SK-N-MC (cell line): ENCODE data around the gene CD3D.
"Not testable (repeated sequence)": the region's sequence is repeated elsewhere in the genome, so short reads cannot be mapped to it uniquely, and the experiment has no call there.

Experiments used
- DNase-seq: peaks from one replicate; pipeline ENCODE4 v3.0.0-alpha.2; 2011; ENCODE audit warnings: low read depth, low spot score
- H3K27ac ChIP-seq: fragments of 200-600 bp; sonication (generic); 2 replicates; pipeline ENCODE4 v1.5.1; 2016; ENCODE audit warnings: mixed run types
- H3K36me3 ChIP-seq: fragments of 200-600 bp; sonication (generic); 2 replicates; pipeline ENCODE4 v1.6.1; 2017; ENCODE audit warnings: antibody characterized with exemption, low read length, mixed read lengths; ENCODE audit not compliant: insufficient read depth
- H3K4me3 ChIP-seq: fragments of 200-600 bp; sonication (generic); 2 replicates; pipeline ENCODE4 v1.5.1; 2016
- H3K9ac ChIP-seq: fragments of 200-600 bp; sonication (generic); 2 replicates; pipeline ENCODE4 v1.8.0; 2017; ENCODE audit warnings: mixed run types, mixed read lengths; ENCODE audit not compliant: insufficient read length
- H3K9me3 ChIP-seq: fragments of 200-600 bp; sonication (generic); 2 replicates; pipeline ENCODE4 v1.6.1; 2017; ENCODE audit warnings: low read depth, mild to moderate bottlenecking, antibody characterized with exemption, low read length, moderate library complexity, mixed read lengths
- EZH2 ChIP-seq: fragments of 200-600 bp; sonication (generic); IDR thresholded peaks from one replicate; pipeline ENCODE4 v1.6.1; 2017; ENCODE audit warnings: antibody characterized with exemption
- FOXP2 ChIP-seq: optimal IDR thresholded peaks from 2 replicates; pipeline ENCODE3; 2011; ENCODE audit warnings: mild to moderate bottlenecking, moderate library complexity; ENCODE audit not compliant: insufficient read depth; ENCODE audit errors: extremely low read length, control extremely low read depth
- POLR2AphosphoS5 ChIP-seq: IDR thresholded peaks from 2 replicates; pipeline ENCODE4 v1.6.1; 2012; ENCODE audit warnings: mild to moderate bottlenecking, low read depth, low read length, borderline replicate concordance

CD3D gene

GRCh38 chr11:118313242-118313641 is 29.3 kb downstream of the CD3D start:
- Histone ChIP-seq H3K9me3 (no peaks in the 10 kb centered on the region), H3K36me3 (no peaks in the 10 kb centered on the region), H3K27ac (no peak overlapping the region), H3K9ac (no peak overlapping the region), H3K4me3 (no peak overlapping the region)
- DNase-seq, result no peak
- TF ChIP-seq EZH2, result no peak
- TF ChIP-seq FOXP2, result no peak
- TF ChIP-seq POLR2AphosphoS5, result no peak

- Histone ChIP-seq H3K9ac (no peak overlapping the region), H3K9me3 (no peaks in the 10 kb centered on the region), H3K4me3 (no peak overlapping the region), H3K36me3 (no peaks in the 10 kb centered on the region), H3K27ac (no peak overlapping the region)
- TF ChIP-seq EZH2, result no peak
- TF ChIP-seq FOXP2, result no peak
- no peak for TF ChIP-seq POLR2AphosphoS5
- no peak for DNase-seq
These were observed 30.2 kb downstream of the CD3D start for GRCh38 chr11:118312328-118312727.

- H3K36me3 ChIP-seq, result no peaks in the 10 kb centered on the region
- H3K4me3 ChIP-seq, result no peak overlapping the region
- DNase-seq, result no peak
- TF ChIP-seq EZH2 (no peak), FOXP2 (no peak), POLR2AphosphoS5 (no peak)
- H3K9me3 ChIP-seq, result no peaks in the 10 kb centered on the region
- H3K9ac ChIP-seq, result no peak overlapping the region
- H3K27ac ChIP-seq, result no peak overlapping the region
These were observed 31.0 kb downstream of the CD3D start for GRCh38 chr11:118311518-118311917.

GRCh38 chr11:118310781-118311485 is 31.6 kb downstream of the CD3D start:
- Histone ChIP-seq H3K36me3 (no peaks in the 10 kb centered on the region), H3K27ac (no peak overlapping the region), H3K9me3 (no peaks in the 10 kb centered on the region), H3K9ac (no peak overlapping the region), H3K4me3 (no peak overlapping the region)
- DNase-seq, result no peak
- TF ChIP-seq EZH2 (no peak), POLR2AphosphoS5 (no peak), FOXP2 (no peak)

GRCh38 chr11:118310271-118310670 is 32.2 kb downstream of the CD3D start:
- no peak overlapping the region for H3K9ac ChIP-seq
- H3K27ac ChIP-seq, result no peak overlapping the region
- no peak overlapping the region for H3K4me3 ChIP-seq
- H3K36me3 ChIP-seq, result no peaks in the 10 kb centered on the region
- TF ChIP-seq POLR2AphosphoS5, result no peak
- no peak for TF ChIP-seq EZH2
- no peak for TF ChIP-seq FOXP2
- H3K9me3 ChIP-seq, result no peaks in the 10 kb centered on the region
- no peak for DNase-seq

GRCh38 chr11:118308995-118309528 is 33.4 kb downstream of the CD3D start:
- H3K27ac ChIP-seq, H3K9me3 ChIP-seq, H3K4me3 ChIP-seq, H3K9ac ChIP-seq, H3K36me3 ChIP-seq, DNase-seq: not testable (repeated sequence)

- Histone ChIP-seq H3K36me3 (no peaks in the 10 kb centered on the region), H3K4me3 (no peak overlapping the region)
- TF ChIP-seq EZH2 (no peak), FOXP2 (no peak), POLR2AphosphoS5 (no peak)
These were observed 35.9 kb downstream of the CD3D start for GRCh38 chr11:118306556-118306955.

GRCh38 chr11:118305726-118306125 is 36.8 kb downstream of the CD3D start:
- DNase-seq, result no peak
- Histone ChIP-seq H3K4me3 (no peak overlapping the region), H3K9me3 (no peaks in the 10 kb centered on the region), H3K36me3 (no peaks in the 10 kb centered on the region), H3K9ac (no peak overlapping the region), H3K27ac (no peak overlapping the region)
- no peak for TF ChIP-seq FOXP2

More at GRCh38 chr11:118306556-118306955, 35.9 kb downstream of the CD3D start:
- no peak overlapping the region for H3K27ac ChIP-seq
- DNase-seq, result no peak
- H3K9ac ChIP-seq, result no peak overlapping the region
- H3K9me3 ChIP-seq, result no peaks in the 10 kb centered on the region

- Histone ChIP-seq H3K9ac (no peak within 1 kb of the TSS), H3K36me3 (no peaks in the 10 kb centered on the region), H3K27ac (no peak within 1 kb of the TSS), H3K9me3 (no peaks in the 10 kb centered on the region), H3K4me3 (no peak within 1 kb of the TSS)
- DNase-seq, result no peak
- TF ChIP-seq FOXP2 (no peak), EZH2 (no peak), POLR2AphosphoS5 (no peak)
These were observed 37.8 kb downstream of the CD3D start, which contains the start of gene CD3E for GRCh38 chr11:118304568-118305248. CD3E (plus strand) TSS chr11:118304730; CDS start chr11:118304953, 223 bp downstream.
